Midbrain (tissue), 1 donor: ENCODE data around the gene ACTR2.
A peak's percentile ranks its signal among the peaks of the same experiment; 100 is the strongest.
"Not testable (repeated sequence)": the region's sequence is repeated elsewhere in the genome, so short reads cannot be mapped to it uniquely, and the experiment has no call there.

ENCODE experiments used
- DNase-seq: peaks from one replicate; lab custom pipeline; 2025; lab: John Stamatoyannopoulos, UW

The ACTR2 gene

DNA sequence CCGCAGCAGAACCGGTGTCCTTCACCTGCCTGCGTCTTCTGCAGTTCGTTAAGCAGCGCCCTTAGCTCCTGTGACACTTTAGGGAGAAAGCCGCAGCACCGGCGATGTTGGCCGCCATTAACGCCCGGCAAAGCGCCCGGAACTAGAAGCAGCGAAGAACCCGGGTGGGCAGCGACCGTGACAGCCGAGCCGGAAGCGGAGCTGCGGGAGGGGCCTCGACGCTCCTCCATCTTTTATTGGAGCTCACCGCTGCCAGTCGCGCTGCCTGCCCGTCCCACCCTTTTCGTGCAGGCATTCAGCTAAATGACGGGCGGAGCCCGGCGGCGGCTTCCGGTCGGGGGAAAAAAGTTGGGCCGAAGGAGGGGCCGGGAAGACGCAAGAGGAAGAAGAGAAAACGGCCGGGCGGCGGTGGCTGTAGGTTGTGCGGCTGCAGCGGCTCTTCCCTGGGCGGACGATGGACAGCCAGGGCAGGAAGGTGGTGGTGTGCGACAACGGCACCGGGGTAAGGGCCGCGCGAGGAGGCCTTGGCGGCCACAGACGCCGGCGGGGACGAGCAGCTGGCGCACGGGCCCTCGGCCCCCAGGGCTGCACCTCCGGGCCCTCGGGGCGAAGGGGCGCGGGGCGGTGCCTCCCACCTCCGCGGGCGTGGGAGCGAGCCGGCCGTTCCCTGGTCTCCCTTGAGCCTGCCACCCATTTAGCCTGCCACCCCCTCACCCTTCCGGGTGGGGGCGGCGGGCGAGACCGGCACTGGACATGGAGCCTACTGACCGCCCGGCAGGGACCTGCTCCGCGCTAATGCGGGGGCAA is at the start of gene ACTR2:
Gene ACTR2, plus strand, starts transcription at position 376 of the 807 bp plus-strand sequence. Its CDS starts 79 bp downstream, at position 455.
- peak; percentile 95 for DNase-seq

DNA sequence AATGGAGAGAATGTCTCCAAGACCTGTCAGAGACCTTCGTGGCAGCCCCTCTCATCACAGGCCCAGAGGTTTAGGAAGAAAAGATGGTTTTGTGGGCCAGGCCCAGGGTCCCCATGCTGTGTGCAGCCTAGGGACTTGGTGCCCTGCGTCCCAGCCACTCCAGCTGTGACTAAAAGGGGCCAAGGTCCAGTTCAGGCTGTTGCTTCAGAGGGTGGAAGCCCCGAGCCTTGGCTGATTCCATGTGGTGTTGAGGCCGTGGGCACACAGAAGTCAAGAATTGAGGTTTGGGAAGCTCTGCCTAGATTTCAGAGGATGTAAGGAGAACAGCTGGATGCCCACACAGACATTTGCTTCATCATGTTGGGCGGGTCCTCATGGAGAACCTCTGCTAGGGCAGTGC is 45.1 kb upstream of the ACTR2 start:
- DNase-seq, result no peak

DNA sequence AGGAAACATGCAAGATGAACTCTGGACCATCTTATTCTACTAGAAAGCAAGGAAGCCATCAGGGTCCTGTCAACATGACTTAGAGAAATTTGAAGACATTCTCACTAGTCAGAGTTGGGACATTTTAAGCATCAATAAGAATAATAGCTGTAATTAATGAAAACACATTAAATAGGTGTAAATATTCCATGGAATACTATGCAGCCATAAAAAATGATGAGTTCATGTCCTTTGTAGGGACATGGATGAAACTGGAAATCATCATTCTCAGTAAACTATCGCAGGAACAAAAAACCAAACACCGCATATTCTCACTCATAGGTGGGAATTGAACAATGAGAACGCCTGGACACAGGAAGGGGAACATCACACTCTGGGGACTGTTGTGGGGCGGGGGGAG is 44.2 kb upstream of the ACTR2 start:
- DNase-seq, result not testable (repeated sequence)

DNA sequence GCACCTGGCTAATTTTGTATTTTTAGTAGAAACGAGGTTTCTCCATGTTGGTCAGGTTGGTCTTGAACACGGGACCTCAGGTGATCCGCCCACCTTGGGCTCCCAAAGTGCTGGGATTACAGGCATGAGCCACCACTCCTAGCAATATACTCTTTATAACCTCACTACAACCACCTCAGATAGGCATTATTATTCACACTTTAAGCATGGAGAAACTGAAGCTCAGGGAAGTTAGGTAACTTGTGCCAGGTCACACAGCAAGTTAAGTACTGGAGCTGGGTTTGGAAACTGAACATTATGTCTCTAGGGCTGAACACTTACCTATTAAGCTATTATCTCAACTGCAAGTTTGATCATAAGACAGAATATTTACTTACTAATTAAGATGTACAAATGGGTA is 42.6 kb upstream of the ACTR2 start:
- no peak for DNase-seq

DNA sequence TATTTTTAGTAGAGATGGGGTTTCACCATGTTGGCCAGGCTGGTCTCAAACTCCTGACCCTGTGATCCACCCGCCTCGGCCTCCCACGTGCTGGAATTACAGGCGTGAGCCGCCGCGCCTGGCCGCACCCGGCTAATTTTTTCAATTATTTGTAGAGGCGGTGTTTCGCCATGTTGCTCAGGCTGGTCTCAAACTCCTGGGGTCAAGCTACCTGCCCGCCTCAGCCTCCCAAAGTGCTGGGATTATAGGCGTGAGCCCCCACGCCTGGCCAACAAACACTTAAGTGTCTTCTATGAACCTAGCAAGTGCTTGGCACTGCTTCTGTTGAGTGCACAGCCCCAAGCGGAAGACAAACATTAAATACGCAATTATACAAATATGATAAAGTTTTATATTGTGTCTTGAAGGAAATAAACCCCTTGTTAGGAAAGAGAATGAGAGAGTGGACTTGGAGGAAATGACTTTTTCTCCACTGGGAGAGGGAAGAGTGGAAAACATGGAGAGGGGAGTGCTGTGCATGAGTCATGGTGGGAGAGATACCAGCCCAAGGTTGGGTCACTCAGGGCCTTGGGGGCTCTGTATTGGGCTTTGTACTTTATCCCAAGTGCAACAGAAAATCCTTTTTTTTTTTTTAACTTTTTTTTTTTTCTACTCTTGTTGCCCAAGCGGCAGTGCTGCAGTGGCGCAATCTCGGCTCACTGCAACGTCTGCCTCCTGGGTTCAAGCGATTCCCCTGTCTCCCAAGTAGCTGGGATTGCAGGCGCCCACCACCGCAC is 41.4 kb upstream of the ACTR2 start:
- DNase-seq, result no peak

DNA sequence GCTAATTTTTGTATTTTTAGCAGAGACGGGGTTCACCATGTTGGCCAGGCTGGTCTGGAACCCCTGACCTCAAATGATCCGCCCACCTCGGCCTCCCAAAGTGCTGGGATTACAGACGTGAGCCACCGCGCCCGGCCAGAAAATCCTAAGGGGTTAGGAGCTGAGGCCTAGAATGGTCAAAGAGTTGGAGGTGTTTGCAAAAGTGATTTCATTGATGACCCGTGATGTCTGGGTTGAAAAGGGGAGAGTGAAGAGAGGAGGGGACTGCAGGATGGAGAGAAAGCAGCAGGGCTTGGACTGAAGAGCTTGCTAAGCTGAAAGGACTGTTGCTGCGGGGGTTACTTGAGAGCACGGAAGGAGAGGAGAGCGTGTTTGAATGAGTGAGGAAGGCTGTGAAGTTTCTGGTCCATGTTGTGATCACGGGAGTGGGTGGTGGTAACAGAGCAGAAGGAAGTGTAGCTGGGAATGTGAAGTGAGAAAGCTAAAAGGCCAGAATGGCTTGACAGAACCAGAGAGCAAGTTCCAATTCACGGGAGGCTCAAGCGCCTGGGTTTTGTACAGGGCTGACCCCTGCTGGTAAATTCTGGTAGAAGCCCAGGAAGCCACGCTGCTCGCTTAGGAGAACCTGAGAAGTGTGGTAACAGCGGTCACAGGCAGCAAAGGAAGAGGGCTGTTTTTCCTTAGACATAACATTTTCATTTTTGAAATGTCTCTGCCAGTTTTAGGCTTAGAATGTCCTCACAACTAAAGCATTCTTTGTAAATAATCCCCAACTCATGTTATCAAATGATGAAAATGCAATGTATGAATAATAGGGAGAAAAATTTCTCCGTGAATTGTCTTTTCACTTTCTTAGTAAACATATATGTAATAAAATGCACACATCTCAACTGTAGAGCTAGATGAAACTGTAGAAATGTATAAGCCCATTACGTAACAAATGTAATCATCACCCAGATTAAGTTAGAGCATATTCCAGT is 40.5 kb upstream of the ACTR2 start:
- peak; percentile 84 for DNase-seq

DNA sequence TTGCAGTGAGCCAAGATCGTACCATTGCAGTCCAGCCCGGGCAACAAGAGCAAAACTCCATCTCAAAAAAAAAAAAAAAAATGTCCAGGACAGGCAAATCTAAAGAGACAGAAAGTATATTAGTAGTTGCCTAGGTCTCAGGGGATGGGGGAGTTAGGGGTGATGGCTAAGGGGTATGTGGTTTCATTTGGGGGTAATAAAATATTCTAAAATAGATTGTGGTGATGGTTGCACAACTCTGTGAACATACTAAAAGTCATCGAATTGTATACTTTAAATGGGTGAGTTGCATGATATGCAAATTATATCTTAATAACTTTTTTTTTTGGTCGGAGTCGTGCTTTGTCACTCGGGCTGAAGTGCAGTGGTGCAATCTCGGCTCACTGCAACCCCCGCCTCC is 34.2 kb upstream of the ACTR2 start:
- no peak for DNase-seq

DNA sequence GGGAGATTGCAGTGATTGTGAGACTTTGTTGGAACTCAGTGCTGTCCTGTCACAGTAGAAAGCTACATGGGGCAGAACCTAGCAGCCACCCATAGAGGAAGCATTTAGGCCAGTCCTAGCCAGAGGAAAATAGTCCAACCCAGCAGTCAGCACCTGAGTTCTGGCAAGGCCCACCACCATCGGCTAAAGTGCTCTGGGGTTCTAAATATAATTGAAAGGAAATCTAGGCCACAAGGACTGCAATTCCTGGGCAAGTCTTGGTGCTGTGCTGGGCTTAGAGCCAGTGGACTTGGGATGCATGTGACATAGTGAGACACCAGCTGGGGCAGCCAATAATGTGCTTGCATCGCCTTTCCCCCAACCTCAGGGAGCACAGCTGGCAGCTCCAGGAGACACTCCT is 28.9 kb upstream of the ACTR2 start:
- DNase-seq, result peak; percentile 45

DNA sequence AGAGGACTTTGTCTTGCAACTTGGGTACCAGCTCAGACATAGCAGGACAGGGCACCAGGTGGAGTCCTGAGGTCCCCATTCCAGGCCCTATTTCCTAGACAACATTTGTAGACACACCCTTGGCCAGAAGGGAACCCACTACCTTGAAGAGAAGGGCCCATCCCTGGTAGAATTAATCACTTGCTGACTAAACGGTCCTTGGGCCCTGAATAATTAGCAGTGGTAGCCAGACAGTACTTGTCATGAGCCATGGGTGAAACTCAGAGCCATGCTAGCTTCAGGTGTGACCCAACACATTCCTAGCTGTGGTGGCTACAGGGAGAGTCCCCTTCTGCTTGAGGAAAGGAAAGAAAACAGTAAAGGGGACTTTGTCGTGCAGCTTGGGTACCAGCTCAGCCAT is 28.5 kb upstream of the ACTR2 start:
- no peak for DNase-seq

DNA sequence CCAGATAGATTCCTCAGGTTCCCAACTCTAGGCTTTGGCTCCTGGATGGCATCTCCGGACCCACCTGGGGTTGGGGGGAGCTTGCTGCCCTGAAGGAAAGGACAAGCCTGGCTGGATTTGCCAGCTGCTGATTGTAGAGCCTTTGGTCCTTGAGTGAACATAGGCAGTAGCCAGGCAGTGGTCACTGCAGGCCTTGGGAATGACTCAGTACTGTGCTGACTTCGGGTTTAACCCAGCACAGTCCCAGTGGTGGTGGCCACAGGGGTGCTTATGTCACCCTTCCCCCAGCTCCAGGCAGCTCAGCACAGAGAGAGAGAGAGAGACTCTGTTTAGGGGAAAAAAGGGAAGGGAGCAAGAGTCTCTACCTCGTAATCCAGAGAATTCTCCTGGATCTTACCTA is 27.7 kb upstream of the ACTR2 start:
- no peak for DNase-seq

DNA sequence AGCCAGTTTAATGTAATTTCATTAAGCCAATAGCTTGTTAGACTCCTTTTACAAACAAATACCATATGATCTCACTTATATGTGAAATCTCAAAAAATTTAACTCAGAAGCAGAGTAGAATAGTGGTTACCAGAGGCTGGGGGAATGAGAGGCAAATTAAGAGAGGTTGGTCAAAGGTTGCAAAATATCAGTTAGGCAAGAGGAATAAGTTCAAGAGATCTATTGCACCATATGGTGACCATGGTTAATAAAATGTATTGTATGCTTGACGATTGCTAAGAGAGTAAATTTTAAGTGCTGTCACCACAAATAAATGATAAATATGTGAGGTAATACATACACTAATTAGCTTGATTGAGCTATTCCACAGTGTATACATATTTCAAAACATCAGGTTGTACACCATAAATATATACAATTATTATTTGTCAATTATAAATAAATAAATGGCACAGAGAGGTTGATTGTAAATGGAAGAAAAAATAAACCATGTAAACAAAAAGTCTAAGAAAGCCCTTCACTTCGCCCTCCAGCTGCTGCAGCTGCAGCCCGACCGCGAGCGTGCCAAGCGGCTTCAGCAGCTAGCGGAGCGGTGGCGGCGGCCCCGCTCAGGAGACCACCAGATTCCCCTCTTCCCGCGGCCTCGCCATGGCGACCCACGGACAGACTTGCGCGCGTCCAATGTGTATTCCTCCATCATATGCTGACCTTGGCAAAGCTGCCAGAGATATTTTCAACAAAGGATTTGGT is 23.0 kb upstream of the ACTR2 start:
- no peak for DNase-seq

DNA sequence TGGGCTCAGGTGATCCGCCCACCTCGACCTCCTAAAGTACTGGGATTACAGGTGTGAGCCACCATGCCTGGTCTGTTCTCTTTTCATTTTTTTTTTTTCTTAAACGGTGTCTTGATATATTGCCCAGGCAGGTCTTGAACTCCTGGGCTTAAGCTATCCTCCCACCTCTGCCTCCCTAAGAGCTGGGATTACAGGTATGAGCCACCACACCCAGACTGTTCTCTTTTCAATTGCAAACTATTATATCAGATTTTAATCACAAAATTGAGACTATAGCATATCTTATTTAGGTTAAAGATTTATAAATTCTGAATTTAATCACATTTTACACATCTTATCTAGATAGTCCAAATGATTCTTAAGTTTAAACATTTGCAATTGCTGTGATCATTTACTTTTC is 15.5 kb upstream of the ACTR2 start:
- DNase-seq, result no peak

DNA sequence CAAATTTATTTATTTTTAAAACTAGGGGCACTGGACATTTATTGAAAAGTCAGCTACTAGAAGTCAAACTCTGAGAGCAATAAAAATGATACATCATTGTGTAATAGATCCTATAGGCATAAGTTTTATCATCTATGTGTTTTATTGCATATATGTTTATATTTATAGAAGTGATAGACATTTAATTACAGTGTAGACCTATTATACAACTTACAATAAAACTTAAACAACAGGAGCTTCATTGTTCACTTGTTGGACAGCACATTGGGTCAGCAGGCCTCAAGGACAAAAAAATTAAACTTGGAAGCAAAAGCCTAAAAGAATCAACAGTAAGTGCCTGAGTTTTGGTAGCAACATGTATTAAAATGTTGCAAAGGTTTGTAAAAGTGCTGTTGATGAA is 15.0 kb upstream of the ACTR2 start:
- no peak for DNase-seq

DNA sequence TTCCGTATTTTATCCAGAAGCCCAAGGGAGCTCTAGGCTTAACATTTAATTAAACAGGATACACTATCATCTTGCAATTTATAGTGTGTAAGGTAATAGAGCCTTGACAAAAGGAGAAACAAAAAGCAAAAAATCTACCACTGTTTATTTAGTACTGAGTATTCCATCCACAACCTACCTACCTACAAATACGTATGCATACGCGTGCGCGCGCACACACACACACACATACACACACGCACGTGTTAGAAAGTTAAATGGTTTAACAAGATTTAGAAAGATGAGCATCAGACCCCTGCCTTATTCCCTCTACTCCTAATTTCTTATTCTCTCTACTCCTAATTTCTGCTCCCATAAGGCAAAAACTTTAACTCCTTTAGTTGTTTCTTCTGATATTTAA is 14.6 kb upstream of the ACTR2 start:
- DNase-seq, result no peak

DNA sequence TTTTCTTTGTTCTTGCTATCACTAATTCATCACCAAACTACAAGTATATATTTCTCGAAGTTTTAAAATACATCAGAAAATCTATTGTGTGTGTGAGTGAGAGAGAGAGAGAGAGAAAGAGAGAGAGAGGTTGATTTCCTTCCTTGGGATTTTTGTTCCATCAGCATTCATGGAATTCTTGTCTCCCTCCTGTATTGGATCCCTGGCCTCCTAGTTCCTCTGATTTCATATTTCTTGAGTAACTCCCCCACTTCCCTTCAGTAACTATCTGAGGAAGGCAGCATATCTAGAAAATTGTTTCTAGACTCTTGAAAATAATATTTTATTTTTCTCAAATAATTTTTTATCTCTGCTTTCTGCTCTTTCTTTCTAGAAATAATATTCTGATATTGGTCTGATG is 13.3 kb upstream of the ACTR2 start:
- no peak for DNase-seq

DNA sequence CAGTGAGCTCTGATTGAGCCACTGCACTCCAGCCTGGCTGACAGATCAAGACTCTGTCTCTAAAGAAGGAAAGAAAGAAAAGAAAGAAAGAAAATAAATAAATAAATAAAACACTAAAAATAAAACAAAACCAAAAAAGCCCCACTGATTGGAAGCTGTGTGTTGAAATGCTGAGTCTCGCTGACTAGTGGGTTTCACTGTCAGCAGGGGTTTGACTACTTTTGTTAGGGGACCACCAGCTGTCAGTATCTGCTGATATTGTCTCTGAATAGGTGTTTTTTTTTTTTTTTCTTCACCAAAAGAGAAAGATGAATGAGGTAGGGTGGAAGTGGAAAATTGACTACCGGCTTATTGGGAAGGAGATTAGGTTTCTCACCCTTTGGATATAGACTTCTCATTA is 12.8 kb upstream of the ACTR2 start:
- no peak for DNase-seq

DNA sequence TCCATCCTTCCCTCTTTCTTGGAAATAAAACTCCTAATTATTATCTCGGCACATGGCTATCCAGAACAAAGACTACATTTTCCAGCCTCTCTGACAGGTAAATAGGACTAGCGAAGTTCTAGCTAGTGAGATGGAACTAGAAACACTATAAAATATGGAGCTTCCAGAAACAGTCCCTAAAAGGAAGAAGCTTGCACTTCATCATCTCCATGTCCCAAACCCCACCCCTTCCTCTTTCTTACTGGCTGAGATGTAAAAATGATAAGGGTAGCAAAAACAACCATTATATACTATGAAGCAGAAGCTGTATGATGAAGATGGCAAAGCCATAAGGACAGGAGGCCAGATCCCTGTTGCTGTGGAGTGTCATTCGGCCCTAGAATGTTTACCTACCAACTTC is 11.7 kb upstream of the ACTR2 start:
- DNase-seq, result no peak

DNA sequence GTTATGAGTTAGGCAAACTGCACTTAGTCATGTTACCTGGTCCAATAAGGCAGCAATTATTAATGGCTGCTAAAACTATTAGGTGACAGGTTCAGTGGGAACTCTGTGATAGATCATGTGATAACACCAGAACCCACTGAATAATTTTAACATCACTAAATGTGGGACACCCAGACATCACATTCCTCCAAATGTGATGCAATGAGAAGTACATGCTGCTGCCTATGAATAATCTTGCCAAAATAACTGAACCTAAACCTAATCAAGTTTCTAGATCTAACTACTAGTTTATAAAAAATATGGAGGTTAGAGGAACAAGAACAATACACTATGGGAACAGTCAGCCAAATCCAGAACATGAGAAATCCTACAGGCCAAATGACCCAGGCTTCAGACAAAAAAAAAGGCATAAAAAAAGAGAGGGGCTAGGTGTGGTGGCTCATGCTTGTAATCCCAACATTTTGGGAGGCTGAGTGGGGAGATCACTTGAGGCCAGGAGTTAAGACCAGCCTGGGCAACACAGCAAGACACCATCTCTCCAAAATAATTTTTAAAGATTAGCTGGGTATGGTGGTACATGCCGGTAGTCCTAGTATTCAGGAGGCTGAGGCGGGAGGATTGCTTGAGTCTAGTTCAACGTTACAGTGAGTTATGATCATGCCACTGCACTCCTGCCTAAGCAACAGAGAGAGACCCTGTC is 7.0 kb upstream of the ACTR2 start:
- no peak for DNase-seq

DNA sequence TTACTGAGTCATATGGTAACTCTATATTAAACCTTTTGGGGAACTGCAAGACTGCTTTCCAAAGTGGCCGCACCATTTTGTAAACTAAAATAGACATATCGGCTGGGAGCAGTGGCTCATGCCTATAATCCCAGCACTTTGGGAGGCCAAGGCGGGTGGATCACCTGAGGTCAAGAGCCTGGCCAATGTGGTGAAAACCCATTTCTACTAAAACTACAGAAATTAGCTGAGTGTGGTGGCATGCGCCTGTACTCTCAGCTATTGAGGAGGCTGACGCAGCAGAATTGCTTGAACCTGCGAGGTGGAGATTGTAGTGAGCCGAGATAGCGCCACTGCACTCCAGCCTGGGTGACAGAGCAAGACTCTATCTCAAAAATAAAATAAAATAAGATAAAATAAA is 6.4 kb upstream of the ACTR2 start:
- DNase-seq, result not testable (repeated sequence)

DNA sequence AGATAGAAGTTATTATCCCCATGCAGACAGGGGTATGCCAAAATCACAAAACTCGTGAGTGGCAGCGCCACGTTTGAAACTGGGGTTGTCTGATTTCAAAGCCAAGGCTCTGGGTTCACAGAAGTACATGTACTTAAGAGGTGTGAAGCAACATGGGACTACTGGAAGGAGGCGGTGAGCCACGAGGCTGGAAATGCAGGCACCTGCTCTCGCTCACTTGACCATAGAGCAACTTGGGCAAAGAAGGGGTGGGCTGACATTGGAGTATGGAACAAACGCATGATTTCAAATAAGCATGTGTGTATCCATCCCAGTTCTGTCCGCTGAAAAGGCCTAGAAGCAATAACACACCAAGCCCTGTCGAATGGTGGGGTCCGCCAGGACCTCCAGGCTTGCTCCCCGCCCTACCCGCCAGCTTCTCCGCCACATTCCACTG is 593 bp upstream of the ACTR2 start:
- no peak for DNase-seq

DNA sequence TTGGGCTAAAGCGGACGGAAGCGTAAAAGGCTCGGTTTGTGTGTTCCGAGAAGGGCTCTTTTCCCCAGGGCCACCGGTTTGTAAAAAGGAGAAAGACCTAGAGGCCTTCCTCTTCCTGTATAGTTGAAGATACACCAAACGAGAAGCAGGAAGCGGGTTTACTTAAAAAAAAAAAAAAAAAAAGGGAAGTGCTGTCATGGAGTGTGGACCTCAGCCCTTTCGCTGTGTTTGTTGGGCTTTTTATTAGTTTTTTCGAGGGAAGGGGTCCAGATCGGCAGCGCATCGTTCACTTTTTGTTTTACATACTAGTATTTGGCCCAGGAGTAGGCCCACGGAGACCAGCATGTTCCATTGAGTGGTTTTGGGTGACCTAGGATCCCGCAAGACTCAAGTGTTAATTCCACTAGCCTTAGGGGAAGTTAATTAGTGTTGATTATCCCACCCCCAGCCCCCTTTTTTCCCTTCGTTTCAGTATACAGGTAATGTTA is 676 bp downstream of the ACTR2 start:
- peak; percentile 58 for DNase-seq
